ENCODE results near the gene STMN1.

The STMN1 gene

GRCh38 chr1:25896266-25896665 lies 10.0 kb downstream of the STMN1 start:
- no peak for DNase-seq (ENCODE audit: low read depth in 1 of 2, low spot score in 1 of 2)

- peak; percentile 79 to 84 for DNase-seq (ENCODE audit: low read depth in 1 of 2, low spot score in 1 of 2)
Measured at GRCh38 chr1:25895365-25895990, 10.7 kb downstream of the STMN1 start.

GRCh38 chr1:25893116-25893515 lies 13.1 kb downstream of the STMN1 start:
- DNase-seq (ENCODE audit: low read depth in 1 of 2, low spot score in 1 of 2): no peak

GRCh38 chr1:25891606-25892005 lies 14.6 kb downstream of the STMN1 start:
- DNase-seq (ENCODE audit: low read depth in 1 of 2, low spot score in 1 of 2): no peak

- no peak for DNase-seq (ENCODE audit: low read depth in 1 of 2, low spot score in 1 of 2)
Measured at GRCh38 chr1:25890239-25891034, 15.8 kb downstream of the STMN1 start.

- DNase-seq (ENCODE audit: low read depth in 1 of 2, low spot score in 1 of 2): no peak
Measured at GRCh38 chr1:25889470-25889869, 16.7 kb downstream of the STMN1 start.

GRCh38 chr1:25888426-25888987 lies 17.7 kb downstream of the STMN1 start:
- no peak for DNase-seq (ENCODE audit: low read depth in 1 of 2, low spot score in 1 of 2)

GRCh38 chr1:25885602-25886001 lies 20.6 kb downstream of the STMN1 start:
- no peak for DNase-seq (ENCODE audit: low read depth in 1 of 2, low spot score in 1 of 2)

GRCh38 chr1:25881266-25881665 lies 25.0 kb downstream of the STMN1 start:
- no peak for DNase-seq (ENCODE audit: low read depth in 1 of 2, low spot score in 1 of 2)

GRCh38 chr1:25880518-25880917 lies 25.7 kb downstream of the STMN1 start:
- no peak for DNase-seq (ENCODE audit: low read depth in 1 of 2, low spot score in 1 of 2)

- no peak for DNase-seq (ENCODE audit: low read depth in 1 of 2, low spot score in 1 of 2)
Measured at GRCh38 chr1:25879675-25880074, 26.5 kb downstream of the STMN1 start.

GRCh38 chr1:25878690-25879089 lies 27.5 kb downstream of the STMN1 start:
- DNase-seq (ENCODE audit: low read depth in 1 of 2, low spot score in 1 of 2): no peak

GRCh38 chr1:25877155-25877554 lies 29.1 kb downstream of the STMN1 start:
- DNase-seq (ENCODE audit: low read depth in 1 of 2, low spot score in 1 of 2): no peak

GRCh38 chr1:25876693-25877077 lies 29.5 kb downstream of the STMN1 start:
- DNase-seq (ENCODE audit: low read depth in 1 of 2, low spot score in 1 of 2): no peak

GRCh38 chr1:25875856-25876692 lies 30.1 kb downstream of the STMN1 start:
- DNase-seq (ENCODE audit: low read depth in 1 of 2, low spot score in 1 of 2): no peak

- peak; percentile 19 to 45 for DNase-seq (ENCODE audit: low read depth in 1 of 2, low spot score in 1 of 2)
Measured at GRCh38 chr1:25875154-25875855, 30.9 kb downstream of the STMN1 start, which contains the start of gene PAQR7. PAQR7 (minus strand) TSS chr1:25875708; CDS start chr1:25863839, 11,869 bp downstream.

- no peak for DNase-seq (ENCODE audit: low read depth in 1 of 2, low spot score in 1 of 2)
Measured at GRCh38 chr1:25874635-25875153, 31.5 kb downstream of the STMN1 start.

- DNase-seq (ENCODE audit: low read depth in 1 of 2, low spot score in 1 of 2): no peak
Measured at GRCh38 chr1:25874209-25874608, 32.0 kb downstream of the STMN1 start.

- DNase-seq (ENCODE audit: low read depth in 1 of 2, low spot score in 1 of 2): no peak
Measured at GRCh38 chr1:25873120-25873519, 33.1 kb downstream of the STMN1 start.

GRCh38 chr1:25872713-25873112 lies 33.5 kb downstream of the STMN1 start:
- no peak for DNase-seq (ENCODE audit: low read depth in 1 of 2, low spot score in 1 of 2)
